GM12891 (cell line): ENCODE results near the gene FARP2.

Experiments used
- PAX5 ChIP-seq: IDR thresholded peaks from 2 replicates; pipeline ENCODE4 v1.6.1; 2011; ENCODE audit warnings: low read length, moderate library complexity, mild to moderate bottlenecking; ENCODE audit not compliant: insufficient read depth, severe bottlenecking
- POLR2A ChIP-seq: IDR thresholded peaks from 2 replicates; pipeline ENCODE4 v1.6.1; 2011; ENCODE audit warnings: low read depth, low read length, control low read depth
- POLR2AphosphoS5 ChIP-seq: IDR thresholded peaks from 2 replicates; pipeline ENCODE4 v1.6.1; 2011; ENCODE audit warnings: low read depth, low read length, control low read depth
- POU2F2 ChIP-seq: IDR thresholded peaks from 2 replicates; pipeline ENCODE4 v1.6.1; 2011; ENCODE audit warnings: low read depth, mild to moderate bottlenecking, control low read depth, low read length, moderate library complexity
- SPI1 ChIP-seq: IDR thresholded peaks from 2 replicates; pipeline ENCODE4 v1.6.1; 2011; ENCODE audit warnings: low read depth, low read length, control low read depth
- TAF1 ChIP-seq: IDR thresholded peaks from 2 replicates; pipeline ENCODE4 v1.6.1; 2011; ENCODE audit warnings: low read depth, low read length, control low read depth

GRCh38 chr2:241478166-241478565, 122.1 kb downstream of the FARP2 start:
- no peak for TF ChIP-seq POLR2AphosphoS5
- no peak for TF ChIP-seq POLR2A
- TF ChIP-seq PAX5: no peak
- TF ChIP-seq TAF1: no peak
- TF ChIP-seq SPI1: no peak
- no peak for TF ChIP-seq POU2F2
